Activated CD4-positive, CD25-positive, alpha-beta regulatory T cell treated with anti-CD3 and anti-CD28 coated beads, Interleukin-2, amount 50 U/mL, for 72 hours (primary cell): ENCODE data around the gene IGFBP6.
"Not testable (repeated sequence)": the region's sequence is repeated elsewhere in the genome, so short reads cannot be mapped to it uniquely, and the experiment has no call there.

ENCODE experiments used
- DNase-seq: peaks from one replicate; pipeline ENCODE4 v3.0.0; 2021

The IGFBP6 gene

DNA sequence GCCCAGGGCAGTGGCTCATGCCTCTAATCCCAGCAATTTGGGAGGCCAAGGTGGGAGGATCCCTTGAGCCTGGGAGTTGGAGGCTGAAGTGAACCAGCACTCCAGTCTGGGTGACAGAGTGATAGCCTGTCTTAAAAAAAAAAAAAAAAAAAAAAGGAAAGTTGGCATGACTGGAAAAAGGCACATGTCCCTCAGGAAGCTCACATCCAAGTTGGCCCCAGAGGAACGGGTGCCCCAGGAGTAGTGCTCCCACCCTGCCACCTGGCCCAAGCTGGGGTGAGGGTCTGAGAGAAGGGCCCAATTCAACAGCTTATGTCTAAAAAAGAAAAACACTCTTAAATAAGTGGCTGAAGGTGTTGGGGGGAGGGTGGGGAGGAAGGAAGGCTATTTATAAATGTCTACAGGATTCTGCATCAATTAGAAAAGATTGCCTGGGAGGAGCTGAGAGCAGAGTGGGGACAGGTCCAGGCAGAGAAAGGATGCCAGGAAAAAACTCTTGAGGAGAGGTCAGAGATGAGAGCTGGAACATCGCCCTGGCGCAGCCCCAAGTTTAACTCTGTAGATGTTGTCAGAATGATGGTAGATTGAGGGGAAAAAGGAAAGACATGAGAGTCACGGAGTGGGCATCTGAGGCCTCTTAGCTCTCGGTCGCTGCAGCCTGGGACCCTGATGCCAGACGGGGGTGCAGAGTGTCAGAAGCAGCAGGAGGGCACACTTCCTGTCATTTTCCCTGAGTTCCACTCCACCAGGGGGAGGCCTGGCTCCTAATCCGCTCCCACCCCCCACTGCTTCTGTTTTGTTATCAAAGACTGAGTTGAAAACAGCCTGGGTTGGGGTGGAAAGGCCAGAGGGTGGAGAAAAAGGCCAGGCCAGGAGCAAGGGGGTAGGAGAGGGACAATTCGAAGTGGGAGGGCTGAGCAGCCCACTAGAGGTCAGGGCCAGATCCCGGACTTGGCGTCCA is 25.6 kb upstream of the IGFBP6 start:
- DNase-seq = no peak

DNA sequence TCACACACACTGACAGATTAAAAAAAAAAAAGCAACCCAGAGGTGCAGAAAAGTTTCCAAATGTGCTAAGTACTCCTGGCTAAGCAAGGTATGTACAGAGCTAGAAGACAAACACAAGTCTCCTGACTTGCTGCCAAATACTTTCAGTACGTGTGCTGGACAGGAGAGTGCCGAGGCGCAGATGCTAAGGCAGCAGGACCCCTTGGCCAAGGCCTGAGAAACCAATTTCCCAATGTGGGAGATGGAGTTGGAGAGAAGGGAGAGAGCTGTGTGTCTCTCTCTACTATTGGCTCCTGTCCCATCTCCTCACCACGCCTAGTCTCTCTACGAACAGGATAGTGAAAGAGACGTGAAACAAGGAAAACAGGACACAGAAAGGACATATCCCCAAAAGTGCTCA is 23.6 kb upstream of the IGFBP6 start:
- no peak for DNase-seq

DNA sequence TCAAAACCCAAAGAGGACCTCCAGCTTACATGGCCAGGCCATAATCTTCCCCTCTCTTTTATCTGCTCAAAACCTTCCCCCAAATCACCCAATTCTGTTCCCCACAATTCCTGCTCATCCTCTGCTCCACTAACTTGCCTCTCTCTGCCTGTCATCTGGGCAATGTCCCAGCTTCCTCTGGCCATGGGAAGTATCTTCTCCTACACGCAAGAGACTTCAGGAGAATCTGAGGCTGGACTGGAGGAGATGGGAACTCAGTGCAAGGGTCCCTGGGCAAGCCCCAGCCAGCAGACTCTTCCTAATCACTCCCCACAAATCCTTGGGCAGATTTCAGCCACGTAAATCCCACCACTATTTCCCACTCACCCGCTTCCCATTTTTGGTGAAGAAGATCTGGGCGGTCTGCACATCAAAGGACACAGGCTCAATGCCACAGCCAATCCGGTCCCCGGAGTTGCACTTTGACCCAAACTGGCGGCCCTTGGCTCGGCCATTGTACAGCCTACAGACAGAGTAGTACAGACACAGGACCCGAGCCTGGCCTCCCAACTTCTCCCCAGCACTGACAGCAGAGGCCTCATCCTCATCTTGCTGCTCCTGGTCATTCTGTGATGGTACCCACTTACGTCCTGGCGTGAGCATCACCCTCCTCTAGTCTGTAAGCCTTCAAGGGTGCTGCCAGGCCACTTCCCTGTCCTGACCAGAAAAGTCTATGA is 23.0 kb upstream of the IGFBP6 start:
- no peak for DNase-seq

DNA sequence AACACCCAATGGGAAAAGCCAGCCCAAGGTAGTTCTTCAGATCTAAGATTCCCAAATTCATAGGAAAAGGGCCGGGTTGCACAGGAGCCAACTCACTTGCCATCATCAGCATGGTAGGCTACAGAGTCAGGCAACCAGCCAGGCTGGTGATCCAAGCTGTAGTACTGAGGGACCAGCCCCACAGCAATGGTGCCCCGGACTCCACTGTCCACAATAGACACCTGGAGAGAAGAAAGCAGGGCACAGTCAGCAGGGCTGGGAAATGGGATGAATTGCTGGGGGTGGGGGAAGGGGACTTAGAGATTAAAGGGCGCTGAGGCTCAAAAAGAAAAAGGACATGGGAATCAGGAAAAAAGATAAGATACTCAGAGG is 22.5 kb upstream of the IGFBP6 start:
- no peak for DNase-seq

DNA sequence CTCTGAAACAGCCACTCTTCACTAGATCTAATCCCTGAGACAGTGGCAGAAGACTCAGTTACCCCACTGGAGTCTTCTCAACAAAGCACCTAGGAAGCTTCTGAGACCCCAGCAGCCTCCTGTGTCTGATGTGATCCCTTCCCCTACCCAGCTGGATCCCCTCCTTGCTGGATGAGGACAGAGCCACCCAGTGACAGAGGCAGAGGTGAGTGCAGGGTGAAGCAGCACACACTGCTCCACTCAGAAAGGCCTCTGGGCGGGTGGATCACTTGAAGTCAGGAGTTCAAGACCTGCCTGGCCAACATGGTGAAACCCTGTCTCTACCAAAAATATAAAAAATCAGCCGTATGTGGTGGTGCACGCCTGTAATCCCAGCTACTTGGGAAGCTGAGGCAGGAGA is 21.0 kb upstream of the IGFBP6 start:
- no peak for DNase-seq

DNA sequence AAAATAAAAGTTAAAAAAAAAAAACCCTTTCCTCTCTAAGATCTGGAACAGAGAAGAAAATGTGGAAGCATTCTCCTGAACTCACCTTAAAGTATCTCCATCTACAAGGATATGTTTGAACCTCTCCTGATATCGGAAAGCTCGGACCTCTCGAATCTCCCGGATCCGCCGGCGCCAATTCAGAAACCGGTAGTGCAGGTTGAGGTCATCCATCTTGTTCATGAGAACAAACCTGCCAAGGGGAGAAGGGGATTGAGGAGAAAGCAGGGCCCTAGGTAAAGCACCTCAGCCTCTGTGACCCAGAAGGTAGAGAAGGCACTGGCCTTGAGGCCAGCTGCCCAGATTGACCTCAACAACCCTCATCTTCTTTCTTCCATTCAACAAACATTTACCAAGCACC is 20.4 kb upstream of the IGFBP6 start:
- DNase-seq = no peak

DNA sequence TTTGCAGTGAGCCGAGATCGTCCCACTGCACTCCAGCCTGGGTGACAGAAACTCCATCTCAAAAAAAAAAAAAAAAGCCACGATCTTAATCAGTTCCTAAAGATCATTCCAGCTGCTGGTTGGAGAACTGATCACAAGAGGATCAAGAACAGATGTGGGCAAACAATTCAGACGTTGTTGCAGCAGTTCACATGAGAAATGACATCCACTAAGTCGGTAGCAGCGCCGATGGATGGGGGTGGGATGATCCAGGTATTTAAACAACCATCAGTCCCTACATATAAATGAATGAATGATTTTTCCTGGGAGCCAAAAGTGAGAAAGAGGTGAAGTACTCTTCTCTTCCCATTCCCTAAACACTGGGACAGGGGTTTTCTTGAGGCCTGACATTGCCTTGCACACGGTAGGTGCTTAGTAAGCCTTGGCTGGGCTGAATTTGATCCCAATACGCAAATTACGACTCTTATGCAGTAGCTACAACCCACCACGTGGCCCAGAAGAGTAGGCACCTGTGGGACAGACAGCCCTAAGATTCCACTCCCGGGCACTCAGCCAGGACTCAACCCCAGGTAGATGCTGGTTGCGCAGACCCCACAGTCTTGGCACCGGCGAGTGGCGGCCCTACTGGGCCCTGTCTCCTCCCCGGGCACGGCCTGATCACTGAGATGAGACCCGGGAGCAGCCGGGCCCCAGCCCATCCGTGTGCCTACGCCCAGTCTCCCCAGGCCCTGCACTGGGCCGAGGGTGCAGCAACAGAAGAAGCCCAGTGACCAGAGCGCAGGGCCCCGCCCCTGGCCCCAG is 18.8 kb upstream of the IGFBP6 start:
- no peak for DNase-seq

DNA sequence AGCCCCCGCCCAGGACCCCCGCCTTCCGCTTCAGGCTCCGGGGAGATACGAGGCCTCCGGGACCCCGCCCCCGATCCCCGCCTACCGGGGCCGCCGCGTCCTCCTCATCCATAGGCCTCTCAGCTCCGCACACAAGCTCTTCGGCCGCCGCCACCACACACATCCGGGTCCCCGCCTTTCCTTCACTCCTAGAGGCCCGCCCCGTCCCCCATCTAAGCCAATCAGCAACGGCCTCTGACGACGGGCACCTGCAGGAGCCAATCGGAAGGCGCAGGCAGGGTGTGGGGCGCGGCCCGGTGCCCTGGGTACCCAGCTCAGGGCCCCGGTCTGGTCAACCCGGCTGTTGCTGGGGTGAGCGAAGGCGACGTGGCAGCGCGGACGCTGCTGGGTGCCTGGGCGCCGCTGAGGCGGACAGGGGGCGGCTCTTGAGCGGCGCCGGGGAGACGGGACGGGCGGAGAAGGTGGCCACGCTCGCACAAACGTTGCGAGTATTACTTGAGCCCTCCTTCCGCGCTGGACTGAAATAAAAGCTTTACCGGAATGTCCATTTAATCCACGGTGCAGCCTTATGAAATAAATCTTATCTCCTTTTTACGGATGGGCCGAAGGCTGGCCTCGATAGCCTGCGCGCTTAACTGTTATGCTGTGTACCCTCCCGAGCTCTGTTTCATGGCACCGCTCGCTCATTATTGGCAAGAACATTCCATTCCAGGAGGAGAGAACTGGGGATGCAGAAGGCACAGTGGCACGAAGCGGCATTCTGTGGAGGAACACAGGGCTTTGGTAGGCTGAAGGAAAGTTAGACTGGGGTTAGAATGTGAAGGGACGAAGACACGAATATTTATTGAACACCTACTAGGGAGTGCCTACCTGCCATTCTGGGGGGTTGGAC is 18.0 kb upstream of the IGFBP6 start, which contains the start of gene SPRYD3:
SPRYD3 (minus strand) TSS at position 165 of the 892 bp plus-strand sequence; CDS start at position 108, 57 bp downstream.
- DNase-seq = peak; percentile 99

DNA sequence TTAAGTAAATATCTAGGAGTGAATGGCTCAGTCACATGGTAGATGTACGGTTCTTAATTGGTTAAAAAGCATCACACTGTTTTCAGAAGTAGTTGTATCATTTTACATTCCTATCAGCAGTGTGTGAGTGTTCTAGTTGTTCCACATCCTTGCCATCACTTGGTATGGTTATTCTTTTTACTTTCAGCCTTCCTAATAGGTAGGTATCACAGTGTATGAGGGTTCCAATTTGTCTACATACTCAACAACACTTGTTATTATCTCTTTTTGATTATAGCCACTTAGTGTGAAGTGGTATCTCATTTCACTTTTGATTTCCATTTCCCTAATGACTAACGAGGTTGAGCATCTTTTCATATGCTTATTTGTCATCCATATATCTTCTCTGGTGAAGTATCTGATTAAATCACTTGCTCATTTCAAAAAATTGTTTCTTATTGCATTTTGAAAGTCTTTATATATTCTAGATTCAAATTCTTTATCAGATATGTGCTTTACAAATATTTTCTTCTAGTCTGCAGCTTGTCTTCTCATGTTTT is 14.8 kb upstream of the IGFBP6 start:
- DNase-seq = no peak

DNA sequence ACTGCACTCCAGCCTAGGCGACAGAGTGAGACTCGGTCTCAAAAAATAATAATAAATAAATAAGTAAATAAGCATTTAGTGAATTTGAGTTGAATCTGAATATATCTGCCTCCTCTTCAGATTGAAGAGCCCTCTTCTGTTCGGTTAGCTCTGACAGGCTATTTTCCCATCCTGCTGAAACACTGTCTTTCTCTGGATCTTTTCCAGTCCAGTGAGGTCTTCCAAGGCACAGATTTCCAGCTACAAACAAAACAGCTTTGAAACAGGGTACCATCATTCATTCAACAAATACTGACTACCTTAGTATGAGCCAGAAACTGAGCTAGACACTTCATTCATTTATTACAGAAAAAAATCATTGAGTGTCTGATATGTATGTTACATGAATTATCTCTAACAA is 11.1 kb upstream of the IGFBP6 start:
- no peak for DNase-seq

DNA sequence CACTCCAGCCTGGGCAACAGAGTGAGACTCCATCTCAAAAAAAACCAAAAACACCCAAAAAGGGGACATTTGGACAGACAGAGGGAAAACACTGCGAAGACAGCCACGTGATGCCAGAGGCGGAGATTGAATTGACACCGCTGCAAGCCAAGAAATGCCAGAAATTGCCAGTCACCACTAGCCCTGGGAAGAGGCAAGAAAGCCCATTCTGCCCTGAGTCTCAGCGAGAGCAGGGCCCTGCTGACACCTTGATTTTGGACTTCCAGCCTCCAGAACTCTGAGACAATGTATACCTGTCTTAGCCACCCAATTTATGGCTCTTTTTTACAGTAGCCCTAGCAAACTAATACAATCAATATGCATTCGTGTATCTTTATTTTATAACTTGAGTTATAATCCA is 7.4 kb upstream of the IGFBP6 start:
- DNase-seq = no peak

DNA sequence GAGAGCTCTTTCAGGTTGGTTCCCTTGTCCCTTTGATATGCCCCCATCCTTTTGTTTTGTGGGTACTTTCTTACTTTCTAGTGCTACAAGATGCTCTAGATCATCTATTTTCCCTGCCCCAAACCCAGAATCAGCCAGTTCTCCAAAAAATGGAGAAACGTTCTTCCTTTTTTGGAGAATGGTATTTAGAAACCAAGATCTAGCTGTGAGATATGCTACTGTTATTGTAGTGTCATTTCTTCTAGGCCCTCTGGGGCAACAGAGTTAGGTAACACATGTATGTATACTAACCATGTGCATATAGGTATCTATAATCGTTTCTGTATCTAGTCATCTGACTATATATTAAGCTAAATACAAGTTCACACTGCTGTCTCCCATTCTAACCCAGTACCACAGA is 6.9 kb upstream of the IGFBP6 start:
- no peak for DNase-seq

DNA sequence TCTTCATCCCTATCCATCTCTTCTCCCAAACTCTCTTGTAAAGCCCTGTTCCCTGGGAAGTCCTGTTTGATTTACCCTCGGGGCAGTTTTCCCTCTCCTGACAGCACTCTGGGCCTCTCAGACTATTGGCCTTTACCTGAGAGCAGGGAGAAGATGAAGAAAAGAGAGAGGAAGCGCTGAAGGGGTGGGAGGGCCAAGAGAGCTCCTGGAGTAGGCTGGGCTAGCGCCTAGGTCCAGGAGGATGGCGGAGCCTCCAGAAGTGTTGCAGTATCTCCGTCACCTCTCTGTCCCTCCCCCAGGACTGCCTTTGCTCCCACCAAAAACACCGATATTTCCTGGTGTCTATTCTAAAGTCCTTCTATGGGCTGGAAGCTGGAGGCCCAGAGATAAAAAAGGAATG is 5.7 kb upstream of the IGFBP6 start:
- DNase-seq = no peak

DNA sequence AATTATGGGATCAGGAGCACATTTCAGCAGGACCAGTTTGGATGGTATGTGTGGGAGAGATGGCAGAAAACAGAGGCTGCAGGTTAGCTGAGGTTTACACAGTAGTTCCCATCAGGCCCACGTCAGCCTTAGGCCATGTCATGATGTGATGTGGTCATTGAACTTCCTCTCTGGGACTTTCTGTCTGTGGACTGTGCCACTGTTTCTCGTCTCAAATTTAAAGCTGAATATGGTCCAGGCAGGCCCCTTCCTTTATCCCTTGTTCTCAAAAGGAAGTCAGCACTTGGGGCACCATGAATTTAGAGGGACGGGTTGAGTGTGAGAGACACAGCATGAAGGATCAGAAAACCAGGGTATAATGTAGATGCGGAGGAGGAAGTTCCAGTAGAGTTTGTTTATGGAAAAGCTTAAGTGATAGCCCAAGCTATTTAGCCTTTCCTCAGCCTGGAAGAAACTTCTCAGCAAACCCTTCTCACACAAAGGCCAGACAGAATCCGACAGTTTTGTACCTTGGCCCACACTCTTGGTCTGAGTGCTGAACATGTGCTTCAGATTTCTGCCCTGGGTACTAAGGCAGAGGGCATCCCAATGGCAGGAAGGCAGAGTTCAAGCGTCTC is 3.6 kb upstream of the IGFBP6 start:
- DNase-seq = no peak

DNA sequence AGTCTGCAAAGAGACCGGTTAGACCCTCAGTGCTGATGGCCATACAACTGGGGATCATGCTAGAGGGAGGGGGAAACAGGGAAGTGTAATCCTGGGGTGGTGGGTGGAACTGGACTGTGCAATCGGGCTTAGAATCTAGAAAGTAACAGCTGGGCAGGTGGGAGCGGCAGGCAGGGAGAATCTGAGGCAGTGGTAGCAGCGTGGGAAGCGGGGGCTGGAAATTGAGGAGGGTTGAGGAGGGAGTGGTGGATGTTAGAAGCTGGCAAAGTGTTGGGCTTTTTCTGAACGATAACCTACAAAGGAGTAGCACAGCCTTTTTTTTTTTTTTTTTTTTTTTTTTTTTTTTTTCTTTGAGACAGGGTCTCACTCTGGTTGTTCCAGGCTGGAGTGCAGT is 3.1 kb upstream of the IGFBP6 start:
- DNase-seq = no peak

DNA sequence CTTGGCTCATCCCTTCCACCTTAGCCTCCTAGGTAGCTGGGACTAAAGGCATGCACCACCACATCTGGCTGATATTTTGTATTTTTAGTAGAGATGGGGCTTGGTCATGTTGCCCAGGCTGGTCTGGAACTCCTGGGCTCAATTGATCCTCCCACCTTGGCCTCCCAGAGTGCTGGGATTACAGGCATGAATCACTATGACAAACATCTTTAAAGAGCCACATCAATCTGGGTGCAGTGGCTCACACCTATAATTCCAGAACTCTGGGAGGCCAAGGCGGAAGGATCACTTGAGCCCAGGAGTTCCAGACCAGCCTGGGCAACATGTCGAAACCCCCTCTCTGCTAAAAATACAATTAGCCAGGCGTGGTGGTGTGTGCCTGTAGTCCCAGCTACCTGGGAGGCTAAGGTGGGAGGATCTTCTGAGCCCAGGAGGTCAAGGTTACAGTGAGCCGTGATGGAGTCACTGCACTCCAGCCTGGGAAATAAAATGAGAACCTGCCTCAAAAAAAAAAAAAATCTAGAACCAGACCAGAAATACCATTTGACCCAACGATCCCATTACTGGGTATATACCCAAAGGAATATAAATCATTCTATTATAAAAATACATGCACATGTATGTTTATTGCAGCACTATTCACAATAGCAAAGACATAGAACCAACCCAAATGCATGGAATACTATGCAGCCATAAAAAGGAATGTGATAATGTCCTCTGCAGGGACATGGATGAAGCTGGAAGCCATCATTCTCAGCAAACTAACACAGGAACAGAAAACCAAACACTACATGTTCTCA is 2.5 kb upstream of the IGFBP6 start:
- not testable (repeated sequence) for DNase-seq

DNA sequence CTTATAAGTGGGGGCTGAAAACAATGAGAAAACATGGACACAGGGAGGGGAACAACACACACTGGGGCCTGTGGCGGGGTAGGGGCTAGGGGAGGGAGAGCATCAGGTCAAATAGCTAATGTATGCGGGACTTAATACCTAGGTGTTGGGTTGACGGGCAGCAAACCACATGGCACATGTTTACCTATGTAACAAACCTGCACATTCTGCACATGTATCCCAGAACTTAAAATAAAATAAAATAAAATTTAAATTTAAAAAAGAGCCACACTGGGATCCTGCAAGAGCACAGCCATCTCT is 1.9 kb upstream of the IGFBP6 start:
- not testable (repeated sequence) for DNase-seq

DNA sequence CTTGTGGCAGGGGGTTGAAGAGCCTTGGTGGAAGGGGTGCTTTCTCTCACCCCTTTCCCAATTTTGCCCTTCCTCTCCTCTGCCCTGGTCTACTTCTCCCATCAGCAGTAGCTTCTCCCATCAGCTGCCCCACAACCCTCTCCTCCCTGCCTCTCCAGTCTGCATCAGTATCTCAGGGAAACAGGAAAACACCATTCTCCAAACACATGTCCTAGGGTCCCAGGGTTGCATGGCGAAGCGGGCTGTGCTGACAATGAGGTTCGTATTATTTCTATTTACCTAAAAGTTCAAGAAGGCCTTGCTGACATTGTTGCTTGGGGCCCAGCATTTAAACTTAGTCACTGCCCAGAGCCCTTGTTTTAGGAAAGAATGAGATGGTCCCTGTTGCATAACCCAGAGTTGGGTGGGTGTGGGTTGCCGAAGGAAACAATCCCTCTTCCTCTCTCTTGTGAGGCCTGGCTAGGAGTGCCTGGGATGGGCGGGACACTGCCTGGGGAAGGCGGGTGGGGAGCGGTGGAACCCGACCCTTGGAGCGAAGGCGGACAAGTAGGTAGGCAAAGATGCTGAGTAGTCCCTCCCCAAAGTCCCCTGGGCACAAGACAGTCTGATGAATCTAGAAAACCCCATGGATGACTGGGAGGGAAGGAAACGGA is 1.3 kb upstream of the IGFBP6 start:
- DNase-seq = no peak

DNA sequence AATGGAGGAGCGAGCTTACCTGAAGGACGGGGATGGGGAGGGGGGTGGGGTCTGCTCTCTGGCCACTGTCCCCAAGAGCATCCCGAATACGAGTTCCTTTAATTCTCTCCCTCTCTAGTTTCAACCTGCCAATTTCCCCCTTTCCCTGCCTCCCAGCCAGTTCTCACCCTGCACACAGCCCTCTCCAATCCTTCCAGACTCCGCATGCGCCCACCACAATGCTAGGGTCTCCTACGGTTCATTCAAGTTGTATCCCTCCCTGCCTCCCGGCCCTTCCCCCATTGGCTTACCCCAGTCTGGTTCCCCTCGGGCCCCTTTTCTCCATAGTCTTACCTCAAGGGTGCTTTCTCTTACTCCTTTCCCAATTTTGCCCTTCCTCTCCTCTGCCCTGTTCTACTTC is 708 bp upstream of the IGFBP6 start:
- DNase-seq = no peak

DNA sequence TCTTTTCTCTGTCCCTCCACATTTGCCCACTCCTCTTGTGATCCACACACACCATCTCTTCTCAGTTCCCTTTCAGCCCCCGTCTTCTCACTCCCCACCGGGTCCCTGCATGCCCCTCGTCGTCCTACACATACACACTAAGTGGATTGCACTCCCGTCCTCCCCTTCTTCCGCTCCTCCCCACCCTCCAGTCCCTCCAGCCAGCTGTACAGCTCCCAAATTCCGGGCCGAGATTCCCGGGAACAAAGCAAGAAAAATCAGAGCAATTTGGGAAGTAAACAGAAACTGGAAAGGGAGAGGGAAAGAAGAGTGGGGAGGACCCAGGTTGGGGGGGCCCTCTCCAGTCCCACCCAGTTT is 282 bp upstream of the IGFBP6 start:
- no peak for DNase-seq
